ENCODE data around the gene LRP8.
"Not testable (repeated sequence)": the region's sequence is repeated elsewhere in the genome, so short reads cannot be mapped to it uniquely, and the experiment has no call there.

LRP8 gene

GRCh38 chr1:53288002-53288789 lies 39.7 kb downstream of the LRP8 start:
- no peaks in the 10 kb centered on the region for H3K27me3 Mint-ChIP-seq (ENCODE audit: low read depth)

DNA sequence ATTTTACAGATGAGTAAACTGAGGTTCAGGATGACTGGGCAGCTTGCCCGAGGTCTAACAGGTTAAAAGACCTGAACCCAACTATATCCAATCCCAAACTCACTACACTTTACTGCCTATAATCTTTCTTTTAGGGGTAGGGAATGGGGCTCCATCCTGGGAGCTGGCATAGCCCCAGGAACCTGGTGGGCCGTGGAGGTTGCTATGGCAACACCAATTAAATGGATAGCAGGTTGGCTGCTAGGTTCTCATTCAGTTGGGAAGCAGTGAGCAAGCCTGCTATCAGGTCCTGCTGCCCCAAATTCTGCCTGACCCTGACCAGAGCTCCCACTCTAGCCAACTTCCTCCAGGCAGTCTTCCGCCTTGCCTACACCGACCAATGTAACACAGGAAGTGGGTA lies 40.9 kb downstream of the LRP8 start:
- Mint-ChIP-seq H3K27ac (no peak overlapping the region), H3K4me3 (no peak overlapping the region), H3K4me1 (ENCODE audit: low read depth) (peaks cover 8% of the 10 kb centered on the region), H3K36me3 (ENCODE audit: low read depth) (peaks cover 14% of the 10 kb centered on the region), H3K9me3 (no peaks in the 10 kb centered on the region), H3K27me3 (ENCODE audit: low read depth) (no peaks in the 10 kb centered on the region)

More at GRCh38 chr1:53288002-53288789, 39.7 kb downstream of the LRP8 start:
- Mint-ChIP-seq H3K27ac (no peak overlapping the region), H3K9me3 (no peaks in the 10 kb centered on the region), H3K36me3 (ENCODE audit: low read depth) (peaks cover 12% of the 10 kb centered on the region), H3K4me3 (no peak overlapping the region), H3K4me1 (ENCODE audit: low read depth) (peaks cover 17% of the 10 kb centered on the region)

DNA sequence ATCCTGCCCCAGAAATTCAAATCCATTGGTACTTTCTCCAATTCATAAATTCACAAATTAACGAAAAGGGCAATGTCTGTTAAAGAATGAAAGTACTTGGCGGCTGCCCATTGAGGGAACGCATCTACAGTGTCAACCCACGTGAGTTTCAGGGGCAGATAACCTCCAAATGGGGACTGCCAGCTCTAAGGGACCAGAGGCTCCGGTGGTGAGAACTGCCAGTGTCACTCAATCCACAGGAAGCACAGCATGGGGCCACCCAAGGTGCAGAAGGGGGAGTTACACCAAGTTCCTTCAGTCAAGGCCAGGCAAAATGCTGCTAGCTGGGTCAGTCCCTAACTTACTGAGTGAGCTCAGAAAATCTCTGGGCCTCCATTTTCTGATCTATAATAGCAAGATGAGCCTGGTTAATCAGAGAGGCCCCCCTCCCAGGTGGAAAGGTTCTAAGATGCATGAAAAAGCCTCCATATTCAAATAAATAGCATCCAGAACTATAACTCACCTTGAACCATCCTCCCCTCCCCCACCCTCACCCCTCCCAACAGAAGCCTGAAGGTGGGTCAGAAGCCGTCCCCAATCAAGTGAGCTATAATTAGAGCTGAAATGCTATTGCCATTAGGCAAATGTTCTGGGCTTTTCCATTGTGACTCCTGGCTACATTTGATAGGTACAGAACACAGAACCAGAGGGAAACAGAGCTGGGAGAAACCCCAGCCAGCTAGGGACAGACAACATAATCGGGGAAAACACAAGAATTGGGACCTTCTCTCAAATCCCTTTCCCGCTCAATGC lies 41.7 kb downstream of the LRP8 start:
- Mint-ChIP-seq H3K4me1 (ENCODE audit: low read depth) (peaks cover 4% of the 10 kb centered on the region), H3K27ac (no peak overlapping the region), H3K36me3 (ENCODE audit: low read depth) (peaks cover 21% of the 10 kb centered on the region), H3K9me3 (no peaks in the 10 kb centered on the region), H3K4me3 (no peak overlapping the region), H3K27me3 (ENCODE audit: low read depth) (no peaks in the 10 kb centered on the region)

DNA sequence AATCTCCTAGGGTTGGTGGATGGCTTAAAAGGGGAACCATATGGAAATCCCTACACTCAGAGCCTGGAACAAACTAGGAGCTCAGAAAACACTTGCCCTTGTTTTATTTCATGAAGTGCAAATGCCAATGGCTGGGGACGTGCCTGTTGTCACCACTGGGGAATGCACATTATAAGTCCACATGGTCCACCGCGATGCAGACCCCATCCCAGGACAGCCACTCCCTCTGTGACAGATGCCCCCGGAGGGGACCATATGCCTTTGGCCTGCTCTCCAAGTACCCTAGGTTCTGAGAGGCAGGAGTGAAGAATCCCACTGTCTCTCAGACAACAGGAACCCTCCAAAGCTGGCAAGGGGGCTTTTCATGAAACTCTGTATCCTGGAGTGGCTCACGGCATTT lies 42.3 kb downstream of the LRP8 start:
- Mint-ChIP-seq H3K27ac (no peak overlapping the region), H3K4me1 (ENCODE audit: low read depth) (peaks cover 4% of the 10 kb centered on the region), H3K27me3 (ENCODE audit: low read depth) (no peaks in the 10 kb centered on the region), H3K4me3 (no peak overlapping the region), H3K9me3 (no peaks in the 10 kb centered on the region), H3K36me3 (ENCODE audit: low read depth) (peaks cover 24% of the 10 kb centered on the region)

- no peak overlapping the region for H3K27ac Mint-ChIP-seq
- no peaks in the 10 kb centered on the region for H3K27me3 Mint-ChIP-seq (ENCODE audit: low read depth)
- H3K4me1 Mint-ChIP-seq (ENCODE audit: low read depth): peaks cover 4% of the 10 kb centered on the region
- H3K36me3 Mint-ChIP-seq (ENCODE audit: low read depth): peaks cover 24% of the 10 kb centered on the region
- H3K9me3 Mint-ChIP-seq: no peaks in the 10 kb centered on the region
- no peak overlapping the region for H3K4me3 Mint-ChIP-seq
These were observed 43.4 kb downstream of the LRP8 start for GRCh38 chr1:53284224-53285020.

DNA sequence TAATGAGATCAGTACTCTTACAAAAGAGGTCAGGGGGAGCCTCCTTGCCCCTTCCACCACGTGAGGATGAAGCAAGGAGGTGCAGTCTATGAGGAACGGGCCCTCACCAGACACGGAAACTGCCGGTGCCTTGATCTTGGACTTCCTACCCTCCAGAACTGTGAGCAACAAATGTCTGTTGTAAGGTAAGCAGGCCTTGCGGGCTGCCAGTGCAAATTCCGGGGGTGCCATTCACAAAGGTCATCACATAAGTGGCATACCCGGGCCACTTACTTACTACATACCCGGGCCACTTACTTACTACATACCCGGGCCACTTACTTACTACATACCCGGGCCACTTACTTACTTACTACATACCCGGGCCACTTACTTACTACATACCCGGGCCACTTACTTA lies 44.7 kb downstream of the LRP8 start:
- H3K4me1 Mint-ChIP-seq (ENCODE audit: low read depth); H3K4me3 Mint-ChIP-seq; H3K27ac Mint-ChIP-seq; H3K27me3 Mint-ChIP-seq (ENCODE audit: low read depth); H3K9me3 Mint-ChIP-seq: not testable (repeated sequence)
- peaks cover 25% of the 10 kb centered on the region for H3K36me3 Mint-ChIP-seq (ENCODE audit: low read depth)

DNA sequence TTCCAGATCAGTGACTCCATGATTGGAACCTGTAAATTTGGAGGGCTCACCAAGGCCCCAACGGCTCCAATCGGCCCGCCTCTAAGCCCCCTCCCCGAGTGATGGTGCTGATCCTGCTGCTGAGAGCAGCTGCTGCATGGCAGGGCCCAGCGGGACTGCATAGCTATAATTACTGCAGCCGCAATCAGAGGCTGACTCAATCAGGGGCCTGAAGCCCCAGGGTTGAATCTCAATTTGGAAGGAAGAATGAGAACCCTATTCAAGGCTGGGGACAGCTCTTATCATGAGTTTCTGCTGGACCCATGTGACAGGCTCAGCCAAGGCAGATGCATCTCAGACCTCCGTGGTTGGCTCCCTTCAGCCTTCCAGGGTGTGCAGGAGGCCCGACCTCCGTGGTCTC lies 46.7 kb downstream of the LRP8 start:
- H3K36me3 Mint-ChIP-seq (ENCODE audit: low read depth): peaks cover 27% of the 10 kb centered on the region
- no peak overlapping the region for H3K4me3 Mint-ChIP-seq
- H3K9me3 Mint-ChIP-seq: no peaks in the 10 kb centered on the region
- H3K27me3 Mint-ChIP-seq (ENCODE audit: low read depth): no peaks in the 10 kb centered on the region
- peak overlapping the region; percentile 45 for H3K27ac Mint-ChIP-seq
- H3K4me1 Mint-ChIP-seq (ENCODE audit: low read depth): no peaks in the 10 kb centered on the region

DNA sequence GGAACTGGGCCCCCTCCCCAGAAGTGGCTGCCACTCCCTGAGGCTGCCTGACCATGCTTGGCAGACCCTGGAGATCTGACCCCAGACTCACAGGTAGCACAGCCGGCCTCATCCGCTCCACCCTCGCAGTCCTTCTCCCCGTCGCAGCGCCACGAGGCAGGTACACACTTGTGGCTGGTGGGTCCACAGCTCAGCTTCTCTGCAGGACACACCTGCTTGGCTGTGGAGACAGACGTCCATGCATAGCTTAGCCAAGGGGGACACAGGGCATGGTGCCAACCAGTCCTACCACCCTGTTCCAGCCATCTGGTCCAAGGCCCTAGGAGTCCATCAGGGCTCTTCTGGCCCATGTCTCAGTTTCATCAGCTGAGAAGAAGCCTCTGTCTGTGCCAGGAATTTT lies 47.4 kb downstream of the LRP8 start:
- no peaks in the 10 kb centered on the region for H3K4me1 Mint-ChIP-seq (ENCODE audit: low read depth)
- no peaks in the 10 kb centered on the region for H3K9me3 Mint-ChIP-seq
- no peaks in the 10 kb centered on the region for H3K27me3 Mint-ChIP-seq (ENCODE audit: low read depth)
- H3K27ac Mint-ChIP-seq: no peak overlapping the region
- H3K36me3 Mint-ChIP-seq (ENCODE audit: low read depth): peaks cover 29% of the 10 kb centered on the region
- H3K4me3 Mint-ChIP-seq: no peak overlapping the region

- Mint-ChIP-seq H3K4me3 (no peak overlapping the region), H3K27ac (no peak overlapping the region), H3K4me1 (ENCODE audit: low read depth) (no peaks in the 10 kb centered on the region), H3K9me3 (no peaks in the 10 kb centered on the region), H3K27me3 (ENCODE audit: low read depth) (no peaks in the 10 kb centered on the region), H3K36me3 (ENCODE audit: low read depth) (peaks cover 26% of the 10 kb centered on the region)
These were observed 48.3 kb downstream of the LRP8 start for GRCh38 chr1:53279296-53280200.

- no peaks in the 10 kb centered on the region for H3K9me3 Mint-ChIP-seq
- H3K4me1 Mint-ChIP-seq (ENCODE audit: low read depth): no peaks in the 10 kb centered on the region
- peak overlapping the region; percentile 72 for H3K27ac Mint-ChIP-seq
- no peak overlapping the region for H3K4me3 Mint-ChIP-seq
- peaks cover 27% of the 10 kb centered on the region for H3K36me3 Mint-ChIP-seq (ENCODE audit: low read depth)
- no peaks in the 10 kb centered on the region for H3K27me3 Mint-ChIP-seq (ENCODE audit: low read depth)
These were observed 49.6 kb downstream of the LRP8 start for GRCh38 chr1:53278298-53278725.

- H3K36me3 Mint-ChIP-seq (ENCODE audit: low read depth): peaks cover 29% of the 10 kb centered on the region
These were observed 50.5 kb downstream of the LRP8 start for GRCh38 chr1:53277326-53277725.

GRCh38 chr1:53276902-53277281 lies 51.0 kb downstream of the LRP8 start:
- H3K9me3 Mint-ChIP-seq: no peaks in the 10 kb centered on the region
- H3K4me1 Mint-ChIP-seq (ENCODE audit: low read depth): peaks cover 2% of the 10 kb centered on the region
- H3K36me3 Mint-ChIP-seq (ENCODE audit: low read depth): peaks cover 28% of the 10 kb centered on the region
- H3K27me3 Mint-ChIP-seq (ENCODE audit: low read depth): no peaks in the 10 kb centered on the region
- H3K4me3 Mint-ChIP-seq: no peak overlapping the region
- H3K27ac Mint-ChIP-seq: no peak overlapping the region

More at GRCh38 chr1:53277326-53277725, 50.5 kb downstream of the LRP8 start:
- Mint-ChIP-seq H3K27ac (no peak overlapping the region), H3K9me3 (no peaks in the 10 kb centered on the region), H3K27me3 (ENCODE audit: low read depth) (no peaks in the 10 kb centered on the region), H3K4me1 (ENCODE audit: low read depth) (peaks cover 2% of the 10 kb centered on the region), H3K4me3 (no peak overlapping the region)

GRCh38 chr1:53276153-53276901 lies 51.5 kb downstream of the LRP8 start:
- Mint-ChIP-seq H3K27ac (no peak overlapping the region), H3K9me3 (no peaks in the 10 kb centered on the region), H3K4me3 (no peak overlapping the region), H3K36me3 (ENCODE audit: low read depth) (peaks cover 22% of the 10 kb centered on the region), H3K27me3 (ENCODE audit: low read depth) (no peaks in the 10 kb centered on the region), H3K4me1 (ENCODE audit: low read depth) (peaks cover 2% of the 10 kb centered on the region)

Measured in T-helper 1 cell treated with Interleukin-12 subunit alpha and Interleukin-12 subunit beta and Interleukin-4 antibody, amounts not matched to agents 30 μg/mL and 1 μg/mL, for 36 hours (primary cell).